WTC11 (cell line): ENCODE results near the gene CCDC57. TPM values are rescaled to one million over a fixed set of nuclear protein-coding genes. Genes with fewer than 3 reads are reported as not detected.
"Not testable (repeated sequence)": the region's sequence is repeated elsewhere in the genome, so short reads cannot be mapped to it uniquely, and the experiment has no call there.

Source experiments
- ATAC-seq: fragments of 200-7000 bp; cut with Tn5 transposase; 2 replicates; pipeline ENCODE4 v1.10.0; 2021; ENCODE audit warnings: mild to moderate bottlenecking, moderate library complexity
- CTCF ChIA-PET: fragments of 300-600 bp; sonication (Branson Sonifier 250); formaldehyde crosslinking; loops from one replicate; lab custom pipeline; 2021; ENCODE audit warnings: antibody characterized with exemption; lab: Charles Lee
- POLR2A ChIA-PET: fragments of 350-600 bp; sonication (Branson Sonifier 250); formaldehyde crosslinking; loops from one replicate; lab custom pipeline; 2021; ENCODE audit warnings: antibody characterized with exemption; lab: Charles Lee
- DNase-seq: peaks from one replicate; pipeline ENCODE4 v3.0.0; 2021; ENCODE audit warnings: low spot score
- H3K27ac Mint-ChIP-seq: 2 replicates; pipeline ENCODE4 v1.8.0; 2021; ENCODE audit warnings: mixed read lengths
- H3K27me3 Mint-ChIP-seq: 2 replicates; pipeline ENCODE4 v1.8.0; 2021; ENCODE audit warnings: low read depth, mild to moderate bottlenecking, moderate library complexity, mixed read lengths
- H3K36me3 Mint-ChIP-seq: 2 replicates; pipeline ENCODE4 v1.8.0; 2021; ENCODE audit warnings: mixed read lengths
- H3K4me1 Mint-ChIP-seq: 2 replicates; pipeline ENCODE4 v1.8.0; 2022; ENCODE audit warnings: mixed read lengths
- H3K4me3 Mint-ChIP-seq: 2 replicates; pipeline ENCODE4 v1.8.0; 2021; ENCODE audit warnings: mild to moderate bottlenecking, moderate library complexity, mixed read lengths
- H3K9me3 Mint-ChIP-seq: 2 replicates; pipeline ENCODE4 v1.8.0; 2021; ENCODE audit warnings: mixed read lengths
- AFF4 ChIP-seq: sonication (generic); formaldehyde crosslinking; IDR thresholded peaks from 2 replicates; pipeline ENCODE4 v1.8.1; 2023; ENCODE audit warnings: mild to moderate bottlenecking, missing genetic modification reagents, borderline replicate concordance
- CBFB ChIP-seq: sonication (generic); formaldehyde crosslinking; IDR thresholded peaks from 2 replicates; pipeline ENCODE4 v1.8.1; 2022; ENCODE audit warnings: mild to moderate bottlenecking, low read depth, missing genetic modification reagents
- ERG ChIP-seq: fragments of 250-450 bp; sonication (Bioruptor Pico); IDR thresholded peaks from 2 replicates; pipeline ENCODE4 v1.8.0; 2021; ENCODE audit warnings: mild to moderate bottlenecking
- ETV6 ChIP-seq: sonication (generic); formaldehyde crosslinking; IDR thresholded peaks from 2 replicates; pipeline ENCODE4 v1.8.1; 2022; ENCODE audit warnings: mild to moderate bottlenecking, missing genetic modification reagents
- FOXK1 ChIP-seq: sonication (generic); formaldehyde crosslinking; IDR thresholded peaks from 2 replicates; pipeline ENCODE4 v1.8.0; 2022; ENCODE audit warnings: mild to moderate bottlenecking, moderate library complexity, missing genetic modification reagents
- FOXP1 ChIP-seq: sonication (generic); formaldehyde crosslinking; IDR thresholded peaks from 2 replicates; pipeline ENCODE4 v1.8.0; 2022; ENCODE audit warnings: missing genetic modification reagents, mild to moderate bottlenecking, moderate library complexity, borderline replicate concordance
- FOXP4 ChIP-seq: sonication (generic); formaldehyde crosslinking; IDR thresholded peaks from 2 replicates; pipeline ENCODE4 v1.8.0; 2022; ENCODE audit warnings: mild to moderate bottlenecking, missing genetic modification reagents
- IRF1 ChIP-seq: sonication (generic); formaldehyde crosslinking; IDR thresholded peaks from 2 replicates; pipeline ENCODE4 v1.8.0; 2023; ENCODE audit warnings: missing genetic modification reagents
- JAZF1 ChIP-seq: fragments of 250-450 bp; sonication (Bioruptor Pico); IDR thresholded peaks from 2 replicates; pipeline ENCODE4 v1.9.0; 2021; ENCODE audit warnings: moderate library complexity, mild to moderate bottlenecking, inconsistent platforms
- OVOL2 ChIP-seq: fragments of 250-450 bp; sonication (Bioruptor Pico); IDR thresholded peaks from 2 replicates; pipeline ENCODE4 v1.9.0; 2021; ENCODE audit warnings: mild to moderate bottlenecking, borderline replicate concordance
- SOX15 ChIP-seq: fragments of 250-450 bp; sonication (Bioruptor Pico); IDR thresholded peaks from 2 replicates; pipeline ENCODE4 v1.9.0; 2021; ENCODE audit warnings: mild to moderate bottlenecking
- STAT6 ChIP-seq: sonication (generic); formaldehyde crosslinking; conservative IDR thresholded peaks from 2 replicates; pipeline ENCODE4 v1.8.1; 2023; ENCODE audit warnings: mild to moderate bottlenecking, low read depth, missing genetic modification reagents, moderate library complexity
- TP53 ChIP-seq: sonication (generic); formaldehyde crosslinking; IDR thresholded peaks from 2 replicates; pipeline ENCODE4 v1.8.1; 2023; ENCODE audit warnings: mild to moderate bottlenecking, missing genetic modification reagents
- USF1 ChIP-seq: sonication (generic); formaldehyde crosslinking; IDR thresholded peaks from 2 replicates; pipeline ENCODE4 v1.8.0; 2022; ENCODE audit warnings: mild to moderate bottlenecking, missing genetic modification reagents
- USF2 ChIP-seq: sonication (generic); formaldehyde crosslinking; IDR thresholded peaks from 2 replicates; pipeline ENCODE4 v1.8.1; 2023; ENCODE audit warnings: mild to moderate bottlenecking, missing genetic modification reagents, moderate library complexity
- ZNF263 ChIP-seq: sonication (generic); formaldehyde crosslinking; IDR thresholded peaks from 2 replicates; pipeline ENCODE4 v1.8.1; 2022; ENCODE audit warnings: low read depth, mild to moderate bottlenecking, moderate library complexity, missing genetic modification reagents
- ZNF396 ChIP-seq: fragments of 250-450 bp; sonication (Bioruptor Pico); IDR thresholded peaks from 2 replicates; pipeline ENCODE4 v1.8.0; 2021; ENCODE audit warnings: mild to moderate bottlenecking, moderate library complexity, borderline replicate concordance
- ZNF512 ChIP-seq: sonication (generic); formaldehyde crosslinking; IDR thresholded peaks from 2 replicates; pipeline ENCODE4 v1.8.1; 2022; ENCODE audit warnings: missing genetic modification reagents, borderline replicate concordance
- total RNA-seq: library from RNA; stranded (reverse); gene quantifications from 3 replicates; pipeline ENCODE4 v1.2.3, GENCODE V29; 2021

CCDC57 gene
- total RNA-seq, 1 experiment from 2014 or later: 20.0 TPM

GRCh38 chr17:82256242-82256885 is 43.7 kb upstream of the CCDC57 start (continued):
- no peak for TF ChIP-seq STAT6 (CRISPR knock-in tag)
- TF ChIP-seq ZNF263 (CRISPR knock-in tag): no peak
- TF ChIP-seq FOXP1: no peak
- no peak for TF ChIP-seq ETV6
- no peak for TF ChIP-seq AFF4 (CRISPR knock-in tag)
- TF ChIP-seq IRF1 (CRISPR knock-in tag): no peak
- TF ChIP-seq OVOL2 (CRISPR knock-in tag): no peak
- no peak for TF ChIP-seq ZNF512 (CRISPR knock-in tag)

- H3K9me3 Mint-ChIP-seq: peaks cover 7% of the 10 kb centered on the region
- H3K4me3 Mint-ChIP-seq: no peak overlapping the region
- POLR2A ChIA-PET: interaction anchor here (1.1 to 1.5 kb wide), 2 partner anchors 14 to 20 kb away, joined by 3 to 5 read pairs; no protein-coding TSS in a partner anchor
- ATAC-seq (no peak), DNase-seq (no peak)
- CTCF ChIA-PET: interaction anchor here (0.5 to 1.6 kb wide), 3 partner anchors 9 to 19 kb away, joined by 3 to 6 read pairs (median 4); no protein-coding TSS in a partner anchor
- TF ChIP-seq SOX15 (CRISPR knock-in tag) (no peak), USF2 (CRISPR knock-in tag) (no peak), TP53 (CRISPR knock-in tag) (no peak), FOXK1 (CRISPR knock-in tag) (no peak), JAZF1 (CRISPR knock-in tag) (no peak), CBFB (CRISPR knock-in tag) (no peak), ZNF396 (no peak), FOXP4 (CRISPR knock-in tag) (no peak), ERG (no peak), USF1 (CRISPR knock-in tag) (no peak)
- H3K27ac Mint-ChIP-seq: no peak overlapping the region; the same call in 1 of the 2 replicates
- peaks cover 82% of the 10 kb centered on the region for H3K36me3 Mint-ChIP-seq
- H3K27me3 Mint-ChIP-seq: no peaks in the 10 kb centered on the region
- no peaks in the 10 kb centered on the region for H3K4me1 Mint-ChIP-seq
Measured at GRCh38 chr17:82255402-82255972, 42.8 kb upstream of the CCDC57 start.

- not testable (repeated sequence) for H3K9me3 Mint-ChIP-seq, ATAC-seq, H3K4me3 Mint-ChIP-seq, H3K27me3 Mint-ChIP-seq, DNase-seq, H3K27ac Mint-ChIP-seq, H3K4me1 Mint-ChIP-seq
- CTCF ChIA-PET: interaction anchor here (0.5 to 1.6 kb wide), 3 partner anchors 10 to 18 kb away, joined by 3 to 6 read pairs (median 4); no protein-coding TSS in a partner anchor
- POLR2A ChIA-PET: interaction anchor here (1.1 to 1.5 kb wide), 2 partner anchors 14 to 20 kb away, joined by 3 to 5 read pairs; no protein-coding TSS in a partner anchor
- peaks cover 78% of the 10 kb centered on the region for H3K36me3 Mint-ChIP-seq
Measured at GRCh38 chr17:82254746-82255145, 42.1 kb upstream of the CCDC57 start.
